WTC11 (cell line): ENCODE data around the gene SBF2.

ENCODE experiments used
- CTCF ChIP-seq: fragments of 200-600 bp; IDR thresholded peaks from 2 replicates; pipeline ENCODE4 v1.8.0; 2022; ENCODE audit warnings: antibody characterized with exemption
- FOXJ3 ChIP-seq: sonication (generic); formaldehyde crosslinking; IDR thresholded peaks from 2 replicates; pipeline ENCODE4 v1.9.0; 2021; ENCODE audit warnings: missing genetic modification reagents, mild to moderate bottlenecking, borderline replicate concordance
- JUN ChIP-seq: sonication (generic); formaldehyde crosslinking; IDR thresholded peaks from 2 replicates; pipeline ENCODE4 v1.8.0; 2023; ENCODE audit warnings: mild to moderate bottlenecking, missing genetic modification reagents
- NR3C1 ChIP-seq: sonication (generic); formaldehyde crosslinking; conservative IDR thresholded peaks from 2 replicates; pipeline ENCODE4 v1.8.1; 2023; ENCODE audit warnings: low read depth, mild to moderate bottlenecking, missing genetic modification reagents
- TP53 ChIP-seq: sonication (generic); formaldehyde crosslinking; IDR thresholded peaks from 2 replicates; pipeline ENCODE4 v1.8.1; 2023; ENCODE audit warnings: mild to moderate bottlenecking, missing genetic modification reagents
- ZNF416 ChIP-seq: fragments of 250-450 bp; sonication (Bioruptor Pico); IDR thresholded peaks from 2 replicates; pipeline ENCODE4 v1.9.0; 2021; ENCODE audit warnings: mild to moderate bottlenecking, inconsistent platforms
- TF ChIP-seq, protein P1 (sequence below): sonication (generic); formaldehyde crosslinking; IDR thresholded peaks from 2 replicates; pipeline ENCODE4 v1.8.1; 2023; ENCODE audit warnings: mild to moderate bottlenecking, missing genetic modification reagents, moderate library complexity

GRCh38 chr11:10208131-10208575 is 85.9 kb downstream of the SBF2 start:
- TF ChIP-seq FOXJ3 (CRISPR knock-in tag) (no peak), ZNF416 (CRISPR knock-in tag) (no peak), NR3C1 (CRISPR knock-in tag) (no peak), CTCF (peak; percentile 70), TP53 (CRISPR knock-in tag) (no peak), JUN (CRISPR knock-in tag) (no peak)
- TF ChIP-seq, protein P1, sequence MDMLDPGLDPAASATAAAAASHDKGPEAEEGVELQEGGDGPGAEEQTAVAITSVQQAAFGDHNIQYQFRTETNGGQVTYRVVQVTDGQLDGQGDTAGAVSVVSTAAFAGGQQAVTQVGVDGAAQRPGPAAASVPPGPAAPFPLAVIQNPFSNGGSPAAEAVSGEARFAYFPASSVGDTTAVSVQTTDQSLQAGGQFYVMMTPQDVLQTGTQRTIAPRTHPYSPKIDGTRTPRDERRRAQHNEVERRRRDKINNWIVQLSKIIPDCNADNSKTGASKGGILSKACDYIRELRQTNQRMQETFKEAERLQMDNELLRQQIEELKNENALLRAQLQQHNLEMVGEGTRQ: no peak
